Measurements from ENCODE around the gene PRMT9.

GRCh38 chr4:147640331-147640730 lies 43.6 kb downstream of the PRMT9 start:
- no peak for TF ChIP-seq CTCF (IDR thresholded peaks at IDR 0.05; ENCODE audit: borderline replicate concordance, extremely low read depth, low read length, poor library complexity, severe bottlenecking)
- no peak for TF ChIP-seq EZH2 (IDR thresholded peaks at IDR 0.05; ENCODE audit: borderline replicate concordance, low read depth, low read length, severe bottlenecking)
